GM18517 (cell line): ENCODE measurements around the gene PNMA8B.

Source experiments
- ATAC-seq: cut with Tn5 transposase; IDR thresholded peaks from one replicate; pipeline ENCODE4 v1.9.1; 2021; ENCODE audit warnings: mild to moderate bottlenecking, moderate library complexity; ENCODE audit not compliant: unreplicated experiment

Gene PNMA8B

GRCh38 chr19:46487802-46488445 lies 7.7 kb downstream of the PNMA8B start:
- ATAC-seq, result no peak

GRCh38 chr19:46487178-46487801 lies 8.4 kb downstream of the PNMA8B start:
- no peak for ATAC-seq

GRCh38 chr19:46486358-46486757 lies 9.3 kb downstream of the PNMA8B start:
- ATAC-seq, result no peak

DNA sequence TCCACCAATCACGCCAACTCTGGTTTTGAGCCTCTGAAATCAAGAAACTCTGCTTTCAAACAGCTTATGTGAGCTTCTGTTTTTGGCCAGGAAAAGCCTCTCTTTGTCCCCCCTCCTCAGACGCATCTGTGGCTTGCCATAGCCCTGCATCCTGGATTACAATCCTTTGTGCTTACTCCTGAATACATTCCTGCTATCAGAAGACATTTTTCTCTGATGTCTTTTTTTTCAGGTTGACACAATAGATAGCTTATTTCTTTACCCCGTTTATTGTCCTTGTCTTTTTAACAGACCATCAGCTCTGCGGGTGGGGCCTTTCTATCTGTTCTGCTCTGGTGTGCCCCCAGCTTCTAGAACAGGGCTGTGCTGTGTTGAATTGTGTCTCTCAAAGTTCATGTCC lies 11.0 kb downstream of the PNMA8B start:
- ATAC-seq, result no peak

DNA sequence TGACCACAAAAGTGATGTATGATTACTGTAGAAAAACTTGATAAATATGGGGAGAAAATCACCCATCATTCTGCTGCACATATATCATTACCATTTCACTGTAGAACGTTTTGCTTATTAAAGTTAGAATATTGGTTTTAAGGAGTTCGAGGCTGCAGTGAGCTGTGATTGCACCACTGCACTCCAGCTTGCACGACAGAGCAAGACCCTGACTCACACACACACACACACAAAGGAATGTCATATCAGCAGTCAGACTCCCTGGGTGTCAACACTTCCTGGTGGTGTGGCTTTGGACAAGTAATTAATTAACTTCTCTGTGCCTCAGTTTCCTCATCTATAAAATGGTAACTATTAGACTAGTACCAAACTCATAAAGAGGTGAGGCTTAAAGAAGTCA lies 13.0 kb downstream of the PNMA8B start:
- ATAC-seq, result no peak

GRCh38 chr19:46481947-46482346 lies 13.7 kb downstream of the PNMA8B start:
- no peak for ATAC-seq

GRCh38 chr19:46481223-46481848 lies 14.3 kb downstream of the PNMA8B start:
- no peak for ATAC-seq

DNA sequence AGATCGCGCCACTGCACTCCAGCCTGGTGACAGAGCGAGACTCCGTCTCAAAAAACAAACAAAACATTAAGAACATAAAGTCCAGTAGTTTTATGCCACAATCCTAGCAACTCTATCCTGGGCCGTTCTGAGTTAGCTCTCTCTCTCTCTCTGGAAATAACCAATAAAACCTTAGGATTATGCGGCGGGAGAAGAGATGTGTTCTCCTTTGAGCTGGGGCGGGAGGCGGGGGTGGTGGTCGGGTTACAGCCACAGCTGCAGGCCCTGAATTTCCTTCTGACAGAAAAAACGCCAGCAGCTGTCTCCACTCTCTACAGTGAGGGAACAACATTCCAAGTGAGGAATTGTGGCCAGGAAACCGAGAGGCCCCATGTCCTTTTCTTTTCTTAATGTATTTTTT lies 15.3 kb downstream of the PNMA8B start:
- no peak for ATAC-seq

DNA sequence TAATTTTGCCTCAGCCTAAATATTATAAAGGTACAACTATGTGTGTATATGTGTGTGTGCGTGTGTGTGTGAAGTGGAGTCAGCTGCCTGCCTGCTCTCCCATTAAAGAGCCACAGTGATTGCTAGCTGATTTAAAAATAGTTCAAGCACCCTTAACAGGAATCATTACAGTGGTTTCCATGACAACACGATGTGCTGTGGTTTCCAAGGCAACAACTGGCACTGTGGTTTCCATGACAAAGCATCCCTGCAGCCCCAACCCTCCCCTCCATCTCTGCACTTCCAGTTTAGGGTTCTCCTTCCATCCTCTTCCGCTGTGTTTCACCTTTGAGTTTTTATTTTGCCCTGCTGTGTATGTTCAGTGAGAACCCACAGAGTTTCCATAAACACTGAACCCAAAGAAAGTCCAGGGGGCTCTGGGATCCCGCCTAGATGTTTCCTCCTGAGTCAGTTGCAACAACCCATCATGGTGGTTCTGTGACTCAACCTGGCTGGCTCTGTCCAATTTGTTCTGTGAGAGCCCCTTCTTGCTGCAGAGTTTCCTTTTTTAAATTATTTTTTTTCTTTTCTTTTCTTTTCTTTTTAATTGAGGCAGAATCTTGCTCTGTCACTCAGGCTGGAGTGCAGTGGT lies 17.2 kb downstream of the PNMA8B start:
- ATAC-seq, result no peak

DNA sequence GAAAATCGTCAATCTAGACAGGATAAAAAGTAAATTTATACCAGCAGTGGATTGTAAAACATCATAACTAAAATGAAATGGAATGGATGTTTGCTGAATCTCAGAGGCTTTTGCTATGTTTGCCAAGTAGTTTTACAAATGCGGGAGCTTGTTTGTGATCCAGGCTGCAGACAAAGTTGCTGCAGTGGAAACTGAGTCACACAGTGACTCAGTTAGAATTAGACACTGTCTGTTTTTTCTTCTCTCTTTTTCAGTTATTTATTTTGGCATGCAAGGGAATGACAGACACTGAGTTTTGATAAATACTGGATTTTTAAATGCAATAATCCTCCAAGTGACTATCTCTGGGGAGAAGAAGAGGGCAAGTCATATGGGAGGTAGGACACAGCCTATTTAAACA lies 19.7 kb downstream of the PNMA8B start:
- no peak for ATAC-seq

DNA sequence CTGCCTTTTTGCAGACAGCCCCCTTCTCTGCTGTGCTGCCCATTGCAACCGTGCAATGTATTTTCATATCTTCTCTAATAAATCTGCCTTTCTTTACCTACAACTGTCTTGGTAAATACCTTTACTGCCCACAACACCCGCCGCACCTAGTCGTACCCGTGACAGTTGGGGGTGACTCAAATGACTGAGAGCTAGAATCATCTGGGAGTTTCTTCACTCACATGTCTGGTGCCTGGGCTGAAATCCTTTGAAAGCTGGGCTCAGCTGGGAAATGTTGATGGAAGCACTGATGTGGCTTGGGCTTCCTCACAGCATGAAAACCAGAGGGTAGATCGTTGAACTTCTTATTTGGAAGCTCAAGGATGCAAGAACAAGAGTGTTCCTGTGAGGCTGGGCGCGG lies 21.5 kb downstream of the PNMA8B start:
- no peak for ATAC-seq

DNA sequence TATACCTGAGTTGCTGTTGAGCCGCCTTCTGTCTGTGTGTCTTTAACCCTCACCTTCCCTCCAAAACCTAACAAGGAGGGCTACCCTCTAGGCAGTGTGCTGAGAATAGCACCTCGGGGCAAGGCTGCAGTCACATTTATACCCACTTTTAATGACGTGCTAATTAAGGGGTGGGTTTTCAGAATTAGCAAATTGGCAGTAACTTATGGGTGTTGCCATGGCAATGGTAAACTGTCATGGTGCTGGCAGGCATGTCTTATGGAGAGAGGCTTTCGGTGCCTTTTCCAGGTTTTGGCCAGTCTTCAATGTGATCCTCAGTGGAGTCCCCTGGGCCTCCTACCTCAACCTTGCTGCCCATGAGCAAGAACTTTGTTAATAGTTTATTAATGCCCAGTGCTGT lies 23.1 kb downstream of the PNMA8B start:
- ATAC-seq, result no peak

- no peak for ATAC-seq
Observed at GRCh38 chr19:46471811-46472543, 23.7 kb downstream of the PNMA8B start.

DNA sequence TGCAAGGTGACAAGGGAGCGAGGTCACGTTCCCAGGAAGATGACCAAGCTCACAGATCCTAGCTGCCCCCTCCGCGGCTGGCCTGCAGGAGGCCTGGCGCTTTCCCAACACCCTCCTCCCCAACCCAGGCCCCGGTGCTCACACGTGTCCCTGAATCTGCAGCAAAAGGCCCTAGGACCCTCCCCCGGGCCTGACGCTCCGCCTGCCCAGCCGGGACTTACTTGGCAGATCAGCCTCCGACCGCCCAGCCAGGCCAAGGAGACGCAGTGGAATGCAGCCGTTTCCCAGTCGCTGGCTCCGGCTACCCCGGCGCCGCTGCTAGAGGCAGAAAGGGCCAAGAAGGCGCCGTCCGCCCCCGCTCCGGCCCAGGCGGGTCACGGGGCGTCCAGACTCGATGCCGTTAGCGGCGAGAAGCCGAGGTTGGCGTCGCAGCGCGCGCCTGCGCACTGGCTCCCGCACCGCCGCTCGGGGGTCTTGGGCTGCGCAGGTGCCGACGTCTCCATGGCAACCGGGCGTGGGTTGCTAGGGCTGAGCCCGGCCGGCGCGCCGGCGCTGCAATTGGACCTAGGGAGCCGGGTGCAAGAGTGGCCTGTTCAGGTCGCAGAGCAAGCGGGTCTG lies 24.4 kb downstream of the PNMA8B start, which contains the start of gene PNMA8A:
Gene PNMA8A, minus strand, starts transcription at position 448 of the 618 bp plus-strand sequence. CDS start 528 bp downstream, outside the sequence.
- no peak for ATAC-seq

- ATAC-seq, result no peak
Observed at GRCh38 chr19:46470376-46470775, 25.3 kb downstream of the PNMA8B start.

- ATAC-seq, result no peak
Observed at GRCh38 chr19:46469541-46470185, 26.0 kb downstream of the PNMA8B start.

- no peak for ATAC-seq
Observed at GRCh38 chr19:46466536-46467196, 29.0 kb downstream of the PNMA8B start.

- no peak for ATAC-seq
Observed at GRCh38 chr19:46463516-46463915, 32.2 kb downstream of the PNMA8B start.

DNA sequence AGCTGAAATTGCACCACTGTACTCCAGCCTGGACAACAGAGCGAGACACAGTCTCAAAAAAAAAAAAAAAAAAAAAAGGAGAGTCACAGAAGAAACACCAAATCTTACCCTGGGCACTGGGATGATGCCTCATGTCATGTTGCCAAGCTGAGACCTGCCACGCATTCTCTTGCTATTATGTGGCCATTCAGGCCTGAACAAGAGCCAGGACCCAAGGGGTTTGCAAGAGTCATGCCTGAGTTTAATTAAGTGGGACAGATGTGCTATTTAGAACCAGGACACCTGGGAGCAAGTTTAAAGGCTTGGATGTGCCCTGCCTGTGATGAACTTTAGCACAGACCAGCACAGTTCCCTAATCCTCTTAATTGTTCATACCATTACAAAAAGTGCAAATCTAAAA lies 34.1 kb downstream of the PNMA8B start:
- no peak for ATAC-seq

GRCh38 chr19:46460981-46461380 lies 34.7 kb downstream of the PNMA8B start:
- no peak for ATAC-seq
